T follicular helper cell (primary cell): ENCODE measurements around the gene PREX1.

Source experiments
- DNase-seq: peaks from one replicate; pipeline ENCODE4 v3.0.0-alpha.2; 2020; ENCODE audit warnings: low read depth

The PREX1 gene

GRCh38 chr20:48718786-48719578 lies 108.8 kb downstream of the PREX1 start:
- no peak for DNase-seq

GRCh38 chr20:48717680-48718223 lies 110.0 kb downstream of the PREX1 start:
- no peak for DNase-seq

GRCh38 chr20:48717095-48717672 lies 110.6 kb downstream of the PREX1 start:
- DNase-seq, result no peak

GRCh38 chr20:48716541-48716940 lies 111.3 kb downstream of the PREX1 start:
- no peak for DNase-seq

GRCh38 chr20:48716086-48716485 lies 111.7 kb downstream of the PREX1 start:
- no peak for DNase-seq

GRCh38 chr20:48714764-48715163 lies 113.0 kb downstream of the PREX1 start:
- DNase-seq, result no peak

GRCh38 chr20:48711696-48712464 lies 115.9 kb downstream of the PREX1 start:
- no peak for DNase-seq

GRCh38 chr20:48711044-48711428 lies 116.8 kb downstream of the PREX1 start:
- no peak for DNase-seq

- DNase-seq, result no peak
Observed at GRCh38 chr20:48710341-48711043, 117.3 kb downstream of the PREX1 start.

- no peak for DNase-seq
Observed at GRCh38 chr20:48709744-48710143, 118.1 kb downstream of the PREX1 start.

GRCh38 chr20:48709058-48709691 lies 118.6 kb downstream of the PREX1 start:
- no peak for DNase-seq

- DNase-seq, result no peak
Observed at GRCh38 chr20:48708630-48709029, 119.2 kb downstream of the PREX1 start.

- no peak for DNase-seq
Observed at GRCh38 chr20:48708116-48708515, 119.7 kb downstream of the PREX1 start.

GRCh38 chr20:48706710-48707365 lies 121.0 kb downstream of the PREX1 start:
- DNase-seq, result no peak

- DNase-seq, result no peak
Observed at GRCh38 chr20:48706116-48706656, 121.6 kb downstream of the PREX1 start.

GRCh38 chr20:48705240-48706115 lies 122.3 kb downstream of the PREX1 start:
- no peak for DNase-seq

GRCh38 chr20:48704761-48705160 lies 123.0 kb downstream of the PREX1 start:
- no peak for DNase-seq

- DNase-seq, result no peak
Observed at GRCh38 chr20:48703511-48704219, 124.1 kb downstream of the PREX1 start.

GRCh38 chr20:48703107-48703506 lies 124.7 kb downstream of the PREX1 start:
- DNase-seq, result no peak
